ENCODE measurements around the gene DOLK. TPM values are rescaled to one million over a fixed set of nuclear protein-coding genes. Genes with fewer than 3 reads are reported as not detected.

The DOLK gene
- total and polyA plus RNA-seq, 10 of the 15 experiments (the other 5 are each of a cell fraction or from before 2014, with no cell fraction given) = 1.9 to 18.2 (median 9.1) TPM

- Histone ChIP-seq H4K20me1 (ENCODE audit: control insufficient read depth, insufficient read depth) (no peaks in the 10 kb centered on the region), H3K9ac (ENCODE audit: control insufficient read depth, insufficient read depth, low read length) (no peak overlapping the region), H2AFZ (ENCODE audit: control insufficient read depth, low read depth, low read length) (no peak overlapping the region), H3K9me3 (replicated peaks; ENCODE audit: control insufficient read depth, insufficient read depth, low read length) (no peaks in the 10 kb centered on the region), H3K36me3 (ENCODE audit: control insufficient read depth in 2 of 2, insufficient read depth in 2 of 2, low read length in 1 of 2) (no peaks in the 10 kb centered on the region), H3K79me2 (ENCODE audit: control insufficient read depth, insufficient read depth, low read length) (no peaks in the 10 kb centered on the region), H3K27me3 (replicated peaks in 1 of 2; ENCODE audit: control insufficient read depth in 2 of 2, insufficient read depth in 2 of 2, low read length in 1 of 2) (no peaks in the 10 kb centered on the region), H3K4me1 (ENCODE audit: control insufficient read depth, insufficient read depth, low read length) (no peaks in the 10 kb centered on the region), H3K4me3 (no peak overlapping the region), H3K27ac (ENCODE audit: control insufficient read depth, insufficient read depth) (no peak overlapping the region), H3K4me2 (ENCODE audit: control insufficient read depth, insufficient read depth) (no peak overlapping the region)
- intact Hi-C loops (cut with micrococcal nuclease; ENCODE audit: unreplicated experiment) = loop anchor here (5.0 kb wide), 2 partner anchors 47 to 282 kb away; partner anchors contain the start of genes KYAT1 and LRRC8A
- no TSS peak for BruUV-seq (replicated peaks)
- in situ Hi-C loops (cut with MboI) = loop anchor here (5.0 kb wide), 1 partner anchor 67 kb away; no protein-coding TSS in a partner anchor
- ChIA-PET CTCF (interaction anchor here (0.7 to 8.0 kb wide), 16 partner anchors 21 to 560 kb away, joined by 3 to 158 read pairs (median 4); partner anchors contain the start of genes ENDOG, PKN3 and ZDHHC12), SMC1A (ENCODE audit: uncharacterized antibody, unreplicated experiment) (interaction anchor here (1.3 to 5.1 kb wide), 3 partner anchors 19 to 66 kb away, joined by 3 to 53 read pairs (median 5); no protein-coding TSS in a partner anchor), RAD21 (ENCODE audit: unreplicated experiment) (interaction anchor here (1.4 to 3.1 kb wide), 5 partner anchors 53 to 111 kb away, joined by 3 to 14 read pairs (median 8); partner anchors contain the start of genes ENDOG and SPOUT1), POLR2A (interaction anchor here (0.7 to 1.1 kb wide), 3 partner anchors 17 to 65 kb away, joined by 3 read pairs; no protein-coding TSS in a partner anchor)
- TF ChIP-seq SREBF1 (IDR thresholded peaks at IDR 0.05; ENCODE audit: low read length) (no peak), CHD1 (IDR thresholded peaks at IDR 0.05; ENCODE audit: low read depth, low read length) (no peak)
- DNase-seq (ENCODE audit: low read depth, low spot score) (no peak), FAIRE-seq (no peak), ATAC-seq (no peak)
- 56% methylated on average over 4 of the region's 4 CpGs for WGBS (ENCODE audit: insufficient coverage, insufficient replicate concordance, low lambda C conversion rate, missing lambda C conversion rate)
Measured at GRCh38 chr9:128929560-128929959, 17.8 kb downstream of the DOLK start.

GRCh38 chr9:128928624-128929023, 18.8 kb downstream of the DOLK start:
- FAIRE-seq = no peak
- no peaks in the 10 kb centered on the region for H3K4me1 ChIP-seq (ENCODE audit: control insufficient read depth, insufficient read depth, low read length)
- no peak overlapping the region for H3K27ac ChIP-seq (ENCODE audit: control insufficient read depth, insufficient read depth)
- BruUV-seq (replicated peaks) = no TSS peak
- ATAC-seq = no peak
- DNase-seq (ENCODE audit: low read depth, low spot score) = no peak
- H3K4me2 ChIP-seq (ENCODE audit: control insufficient read depth, insufficient read depth) = no peak overlapping the region
- no peaks in the 10 kb centered on the region for H3K27me3 ChIP-seq (replicated peaks in 1 of 2; ENCODE audit: control insufficient read depth in 2 of 2, insufficient read depth in 2 of 2, low read length in 1 of 2)
- ChIA-PET CTCF (interaction anchor here (0.7 to 8.0 kb wide), 35 partner anchors 9 to 567 kb away, joined by 3 to 158 read pairs (median 4); partner anchors contain the start of genes ENDOG, KYAT1, LRRC8A and PKN3), SMC1A (ENCODE audit: uncharacterized antibody, unreplicated experiment) (interaction anchor here (1.0 to 5.1 kb wide), 8 partner anchors 20 to 566 kb away, joined by 3 to 53 read pairs (median 4); partner anchors contain the start of gene SPOUT1), RAD21 (ENCODE audit: unreplicated experiment) (interaction anchor here (1.1 to 3.1 kb wide), 8 partner anchors 52 to 566 kb away, joined by 3 to 14 read pairs (median 6); partner anchors contain the start of genes ENDOG and SPOUT1), POLR2A (interaction anchor here (0.6 to 1.4 kb wide), 5 partner anchors 18 to 229 kb away, joined by 3 to 4 read pairs (median 3); partner anchors contain the start of gene ENDOG)
- in situ Hi-C loops (cut with MboI) = loop anchor here (5.0 kb wide), 1 partner anchor 66 kb away; no protein-coding TSS in a partner anchor
- no peaks in the 10 kb centered on the region for H4K20me1 ChIP-seq (ENCODE audit: control insufficient read depth, insufficient read depth)
- no peaks in the 10 kb centered on the region for H3K36me3 ChIP-seq (ENCODE audit: control insufficient read depth in 2 of 2, insufficient read depth in 2 of 2, low read length in 1 of 2)
- no peak overlapping the region for H3K9ac ChIP-seq (ENCODE audit: control insufficient read depth, insufficient read depth, low read length)
- no peaks in the 10 kb centered on the region for H3K9me3 ChIP-seq (replicated peaks; ENCODE audit: control insufficient read depth, insufficient read depth, low read length)
- no peaks in the 10 kb centered on the region for H3K79me2 ChIP-seq (ENCODE audit: control insufficient read depth, insufficient read depth, low read length)
- intact Hi-C loops (cut with micrococcal nuclease; ENCODE audit: unreplicated experiment) = loop anchor here (1.0 to 5.0 kb wide), 3 partner anchors 46 to 281 kb away; partner anchors contain the start of genes KYAT1 and LRRC8A
- WGBS (ENCODE audit: insufficient coverage, insufficient replicate concordance, low lambda C conversion rate, missing lambda C conversion rate) = 23% methylated on average over 2 of the region's 2 CpGs
- TF ChIP-seq ZBED1 (IDR thresholded peaks at IDR 0.05; ENCODE audit: borderline replicate concordance) = no peak
- no peak for TF ChIP-seq YY1 (IDR thresholded peaks at IDR 0.05; ENCODE audit: low read depth, low read length)
- TF ChIP-seq CEBPZ (IDR thresholded peaks at IDR 0.05; ENCODE audit: low read depth, low read length) = no peak
- TF ChIP-seq YBX1 (IDR thresholded peaks at IDR 0.05) = no peak
- no peak for TF ChIP-seq BCL3 (IDR thresholded peaks at IDR 0.05; ENCODE audit: borderline replicate concordance, insufficient read depth, low read depth, low read length, poor library complexity, severe bottlenecking)
- TF ChIP-seq ZNF384 (IDR thresholded peaks at IDR 0.05; ENCODE audit: borderline replicate concordance, low read depth, low read length) = no peak
- no peak for TF ChIP-seq PAX8 (IDR thresholded peaks at IDR 0.05)
- no peak overlapping the region for H3K4me3 ChIP-seq
- no peak overlapping the region for H2AFZ ChIP-seq (ENCODE audit: control insufficient read depth, low read depth, low read length)
